Adipocyte (in vitro differentiated cells): ENCODE measurements around the gene DCLK3.

ENCODE experiments used
- DNase-seq: peaks from one replicate; pipeline ENCODE4 v3.0.0-alpha.2; 2015; ENCODE audit warnings: low read depth
- H3K27me3 ChIP-seq: replicated peaks from 2 replicates; pipeline ENCODE4 v1.7.0; 2013; ENCODE audit warnings: mild to moderate bottlenecking, low read length, moderate library complexity; ENCODE audit not compliant: control insufficient read depth, insufficient read depth
- H3K36me3 ChIP-seq: 2 replicates; pipeline ENCODE4 v1.7.0; 2013; ENCODE audit warnings: low read length, mild to moderate bottlenecking, moderate library complexity; ENCODE audit not compliant: control insufficient read depth, insufficient read depth, severe bottlenecking
- H3K4me1 ChIP-seq: 2 replicates; pipeline ENCODE4 v1.7.0; 2013; ENCODE audit warnings: mild to moderate bottlenecking, low read length, moderate library complexity; ENCODE audit not compliant: control insufficient read depth, insufficient read depth
- H3K4me3 ChIP-seq: 2 replicates; pipeline ENCODE4 v1.7.0; 2013; ENCODE audit warnings: mild to moderate bottlenecking, low read length, moderate library complexity
- H3K9ac ChIP-seq: 2 replicates; pipeline ENCODE4 v1.7.0; 2013; ENCODE audit warnings: mild to moderate bottlenecking, low read length, moderate library complexity
- H3K9me3 ChIP-seq: 2 replicates; pipeline ENCODE4 v1.7.0; 2013; ENCODE audit warnings: mild to moderate bottlenecking, low read length, moderate library complexity; ENCODE audit not compliant: control insufficient read depth

Gene DCLK3

GRCh38 chr3:36733723-36734122 lies 30.6 kb downstream of the DCLK3 start:
- Histone ChIP-seq H3K9me3 (no peaks in the 10 kb centered on the region), H3K4me3 (no peak overlapping the region), H3K36me3 (no peaks in the 10 kb centered on the region), H3K4me1 (peaks cover 21% of the 10 kb centered on the region), H3K27me3 (no peaks in the 10 kb centered on the region), H3K9ac (no peak overlapping the region)
- DNase-seq = no peak

GRCh38 chr3:36733162-36733696 lies 31.1 kb downstream of the DCLK3 start:
- H3K9ac ChIP-seq = no peak overlapping the region
- H3K27me3 ChIP-seq = no peaks in the 10 kb centered on the region
- peaks cover 21% of the 10 kb centered on the region for H3K4me1 ChIP-seq
- H3K36me3 ChIP-seq = no peaks in the 10 kb centered on the region
- DNase-seq = no peak
- H3K9me3 ChIP-seq = no peaks in the 10 kb centered on the region
- no peak overlapping the region for H3K4me3 ChIP-seq

- Histone ChIP-seq H3K9ac (no peak overlapping the region), H3K36me3 (no peaks in the 10 kb centered on the region), H3K9me3 (no peaks in the 10 kb centered on the region), H3K4me1 (peaks cover 21% of the 10 kb centered on the region), H3K4me3 (no peak overlapping the region), H3K27me3 (no peaks in the 10 kb centered on the region)
- no peak for DNase-seq
Measured at GRCh38 chr3:36730966-36731365, 33.4 kb downstream of the DCLK3 start.

GRCh38 chr3:36729204-36730056 lies 34.9 kb downstream of the DCLK3 start:
- H3K9ac ChIP-seq = no peak overlapping the region
- no peak overlapping the region for H3K4me3 ChIP-seq
- peaks cover 14% of the 10 kb centered on the region for H3K4me1 ChIP-seq
- DNase-seq = peak; percentile 80
- no peaks in the 10 kb centered on the region for H3K9me3 ChIP-seq
- H3K27me3 ChIP-seq = no peaks in the 10 kb centered on the region
- no peaks in the 10 kb centered on the region for H3K36me3 ChIP-seq

GRCh38 chr3:36714343-36715086 lies 49.8 kb downstream of the DCLK3 start:
- no peak overlapping the region for H3K4me3 ChIP-seq

GRCh38 chr3:36713904-36714303 lies 50.4 kb downstream of the DCLK3 start:
- Histone ChIP-seq H3K4me1 (no peaks in the 10 kb centered on the region), H3K9me3 (no peaks in the 10 kb centered on the region), H3K4me3 (no peak overlapping the region), H3K36me3 (no peaks in the 10 kb centered on the region), H3K27me3 (no peaks in the 10 kb centered on the region), H3K9ac (no peak overlapping the region)
- DNase-seq = no peak

More at GRCh38 chr3:36714343-36715086, 49.8 kb downstream of the DCLK3 start:
- H3K36me3 ChIP-seq = no peaks in the 10 kb centered on the region
- no peaks in the 10 kb centered on the region for H3K27me3 ChIP-seq
- no peaks in the 10 kb centered on the region for H3K9me3 ChIP-seq
- peak; percentile 56 for DNase-seq
- H3K4me1 ChIP-seq = no peaks in the 10 kb centered on the region
- no peak overlapping the region for H3K9ac ChIP-seq

- Histone ChIP-seq H3K4me3 (no peak overlapping the region), H3K9me3 (no peaks in the 10 kb centered on the region), H3K9ac (no peak overlapping the region), H3K27me3 (no peaks in the 10 kb centered on the region), H3K36me3 (no peaks in the 10 kb centered on the region), H3K4me1 (peaks cover 8% of the 10 kb centered on the region)
- DNase-seq = no peak
Measured at GRCh38 chr3:36710606-36711005, 53.7 kb downstream of the DCLK3 start.

- H3K36me3 ChIP-seq = no peaks in the 10 kb centered on the region
Measured at GRCh38 chr3:36709826-36710365, 54.5 kb downstream of the DCLK3 start.

GRCh38 chr3:36709281-36709680 lies 55.1 kb downstream of the DCLK3 start:
- H3K36me3 ChIP-seq = no peaks in the 10 kb centered on the region
- no peak for DNase-seq
- H3K9me3 ChIP-seq = no peaks in the 10 kb centered on the region
- H3K27me3 ChIP-seq = no peaks in the 10 kb centered on the region
- no peak overlapping the region for H3K4me3 ChIP-seq
- H3K9ac ChIP-seq = no peak overlapping the region
- H3K4me1 ChIP-seq = peaks cover 8% of the 10 kb centered on the region

More at GRCh38 chr3:36709826-36710365, 54.5 kb downstream of the DCLK3 start:
- Histone ChIP-seq H3K4me3 (no peak overlapping the region), H3K4me1 (peaks cover 8% of the 10 kb centered on the region), H3K9ac (no peak overlapping the region), H3K9me3 (no peaks in the 10 kb centered on the region), H3K27me3 (no peaks in the 10 kb centered on the region)
- DNase-seq = no peak

GRCh38 chr3:36707623-36708409 lies 56.5 kb downstream of the DCLK3 start:
- Histone ChIP-seq H3K4me3 (no peak overlapping the region), H3K36me3 (no peaks in the 10 kb centered on the region), H3K4me1 (peaks cover 8% of the 10 kb centered on the region), H3K9me3 (no peaks in the 10 kb centered on the region), H3K9ac (no peak overlapping the region), H3K27me3 (no peaks in the 10 kb centered on the region)
- DNase-seq = no peak
